ENCODE results near the gene INPP5A. TPM values are rescaled to one million over a fixed set of nuclear protein-coding genes. Genes with fewer than 3 reads are reported as not detected.

Gene INPP5A
- total and polyA plus RNA-seq, 4 donors, result 12.4 to 39.9 (median 28.2) TPM

GRCh38 chr10:132692311-132692710, 154.7 kb downstream of the INPP5A start:
- Histone ChIP-seq H3K27me3 (ENCODE audit: control insufficient read depth in 3 of 3, insufficient read depth in 3 of 3, low read length in 2 of 3) (no peaks in the 10 kb centered on the region), H3K4me1 (ENCODE audit: control insufficient read depth in 5 of 5, insufficient read depth in 5 of 5, low read length in 5 of 5) (no peaks in the 10 kb centered on the region), H3K36me3 (ENCODE audit: control insufficient read depth in 4 of 4, insufficient read depth in 4 of 4, low read length in 4 of 4) (peaks cover 0 to 12% (median 8%) of the 10 kb centered on the region in 4 donors), H3K9me3 (ENCODE audit: control insufficient read depth in 4 of 4, insufficient read depth in 3 of 4, low read length in 3 of 4) (peaks cover 0 to 7% (median 3%) of the 10 kb centered on the region in 4 donors), H3K9ac (ENCODE audit: insufficient read depth in 1 of 2, low read length in 2 of 2) (no peak overlapping the region), H3K4me3 (no peak overlapping the region), H3K27ac (ENCODE audit: low read depth in 1 of 2, low read length in 1 of 2) (no peak overlapping the region)
- no peak for DNase-seq
- ATAC-seq (ENCODE audit: insufficient read depth, low FRiP score), result no peak
- TF ChIP-seq CTCF (IDR thresholded peaks at IDR 0.05; ENCODE audit: control extremely low read depth, extremely low read depth), result no peak
- 90 to 95% methylated on average over 2 of the region's 2 CpGs for WGBS, 2 donors

GRCh38 chr10:132693676-132694075, 156.1 kb downstream of the INPP5A start:
- Histone ChIP-seq H3K9me3 (ENCODE audit: control insufficient read depth in 4 of 4, insufficient read depth in 3 of 4, low read length in 3 of 4) (peaks cover 0 to 7% (median 3%) of the 10 kb centered on the region in 4 donors), H3K9ac (ENCODE audit: insufficient read depth in 1 of 2, low read length in 2 of 2) (no peak overlapping the region), H3K4me3 (no peak overlapping the region), H3K27ac (ENCODE audit: low read depth in 1 of 2, low read length in 1 of 2) (no peak overlapping the region), H3K36me3 (ENCODE audit: control insufficient read depth in 4 of 4, insufficient read depth in 4 of 4, low read length in 4 of 4) (peaks cover 0 to 23% (median 11%) of the 10 kb centered on the region in 4 donors), H3K27me3 (ENCODE audit: control insufficient read depth in 3 of 3, insufficient read depth in 3 of 3, low read length in 2 of 3) (no peaks in the 10 kb centered on the region), H3K4me1 (ENCODE audit: control insufficient read depth in 5 of 5, insufficient read depth in 5 of 5, low read length in 5 of 5) (no peaks in the 10 kb centered on the region)
- ATAC-seq (ENCODE audit: insufficient read depth, low FRiP score), result no peak
- no peak for DNase-seq
- TF ChIP-seq CTCF (IDR thresholded peaks at IDR 0.05; ENCODE audit: control extremely low read depth, extremely low read depth), result no peak

GRCh38 chr10:132696204-132696603, 158.6 kb downstream of the INPP5A start:
- H3K4me3 ChIP-seq, result no peak overlapping the region
- ATAC-seq (ENCODE audit: insufficient read depth, low FRiP score) (no peak), DNase-seq (no peak)
- peaks cover 0 to 16% (median 0%) of the 10 kb centered on the region in 5 donors for H3K4me1 ChIP-seq (ENCODE audit: control insufficient read depth in 5 of 5, insufficient read depth in 5 of 5, low read length in 5 of 5)
- no peak overlapping the region for H3K27ac ChIP-seq (ENCODE audit: low read depth in 1 of 2, low read length in 1 of 2)
- H3K27me3 ChIP-seq (ENCODE audit: control insufficient read depth in 3 of 3, insufficient read depth in 3 of 3, low read length in 2 of 3), result no peaks in the 10 kb centered on the region
- H3K9me3 ChIP-seq (ENCODE audit: control insufficient read depth in 4 of 4, insufficient read depth in 3 of 4, low read length in 3 of 4), result peaks cover 0 to 6% (median 2%) of the 10 kb centered on the region in 4 donors
- WGBS, 2 donors, result 86 to 88% methylated on average over 2 of the region's 2 CpGs
- no peak overlapping the region for H3K9ac ChIP-seq (ENCODE audit: insufficient read depth in 1 of 2, low read length in 2 of 2)
- H3K36me3 ChIP-seq (ENCODE audit: control insufficient read depth in 4 of 4, insufficient read depth in 4 of 4, low read length in 4 of 4), result peaks cover 0 to 31% (median 3%) of the 10 kb centered on the region in 4 donors
- no peak for TF ChIP-seq CTCF (IDR thresholded peaks at IDR 0.05; ENCODE audit: control extremely low read depth, extremely low read depth)
